Measurements from ENCODE around the gene CD72.

DNA sequence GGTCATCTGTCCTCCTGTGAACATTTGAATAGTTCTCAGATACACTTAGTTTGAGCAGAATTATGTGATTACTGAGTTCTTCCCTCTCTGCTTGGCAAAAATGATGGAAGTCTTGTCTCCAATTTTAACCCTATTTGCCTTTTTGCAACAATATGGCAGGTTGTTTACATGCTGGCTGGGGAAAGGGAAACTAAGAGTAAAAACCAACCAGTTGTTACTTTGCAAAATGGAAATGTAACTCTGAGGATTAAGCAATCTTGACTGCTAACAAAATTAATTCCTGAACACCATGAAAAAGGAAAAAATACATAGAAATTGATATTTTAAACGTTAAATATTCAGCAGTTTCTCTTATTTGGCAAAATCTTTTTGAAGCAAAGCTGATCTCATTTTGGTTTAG is 21.4 kb upstream of the CD72 start:
- TF ChIP-seq, protein P1, sequence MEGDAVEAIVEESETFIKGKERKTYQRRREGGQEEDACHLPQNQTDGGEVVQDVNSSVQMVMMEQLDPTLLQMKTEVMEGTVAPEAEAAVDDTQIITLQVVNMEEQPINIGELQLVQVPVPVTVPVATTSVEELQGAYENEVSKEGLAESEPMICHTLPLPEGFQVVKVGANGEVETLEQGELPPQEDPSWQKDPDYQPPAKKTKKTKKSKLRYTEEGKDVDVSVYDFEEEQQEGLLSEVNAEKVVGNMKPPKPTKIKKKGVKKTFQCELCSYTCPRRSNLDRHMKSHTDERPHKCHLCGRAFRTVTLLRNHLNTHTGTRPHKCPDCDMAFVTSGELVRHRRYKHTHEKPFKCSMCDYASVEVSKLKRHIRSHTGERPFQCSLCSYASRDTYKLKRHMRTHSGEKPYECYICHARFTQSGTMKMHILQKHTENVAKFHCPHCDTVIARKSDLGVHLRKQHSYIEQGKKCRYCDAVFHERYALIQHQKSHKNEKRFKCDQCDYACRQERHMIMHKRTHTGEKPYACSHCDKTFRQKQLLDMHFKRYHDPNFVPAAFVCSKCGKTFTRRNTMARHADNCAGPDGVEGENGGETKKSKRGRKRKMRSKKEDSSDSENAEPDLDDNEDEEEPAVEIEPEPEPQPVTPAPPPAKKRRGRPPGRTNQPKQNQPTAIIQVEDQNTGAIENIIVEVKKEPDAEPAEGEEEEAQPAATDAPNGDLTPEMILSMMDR (tag by site-specific recombination; IDR thresholded peaks at IDR 0.05), result no peak
- TF ChIP-seq KLF16 (tag by site-specific recombination; IDR thresholded peaks at IDR 0.05) (no peak), BCL11A (tag by site-specific recombination; IDR thresholded peaks at IDR 0.05; ENCODE audit: low read depth) (no peak), IKZF3 (tag by site-specific recombination; IDR thresholded peaks at IDR 0.05) (no peak), ZNF76 (tag by site-specific recombination; IDR thresholded peaks at IDR 0.05; ENCODE audit: borderline replicate concordance, low read depth) (no peak), ZNF521 (tag by site-specific recombination; IDR thresholded peaks at IDR 0.05) (no peak)
- TF ChIP-seq, protein P2, sequence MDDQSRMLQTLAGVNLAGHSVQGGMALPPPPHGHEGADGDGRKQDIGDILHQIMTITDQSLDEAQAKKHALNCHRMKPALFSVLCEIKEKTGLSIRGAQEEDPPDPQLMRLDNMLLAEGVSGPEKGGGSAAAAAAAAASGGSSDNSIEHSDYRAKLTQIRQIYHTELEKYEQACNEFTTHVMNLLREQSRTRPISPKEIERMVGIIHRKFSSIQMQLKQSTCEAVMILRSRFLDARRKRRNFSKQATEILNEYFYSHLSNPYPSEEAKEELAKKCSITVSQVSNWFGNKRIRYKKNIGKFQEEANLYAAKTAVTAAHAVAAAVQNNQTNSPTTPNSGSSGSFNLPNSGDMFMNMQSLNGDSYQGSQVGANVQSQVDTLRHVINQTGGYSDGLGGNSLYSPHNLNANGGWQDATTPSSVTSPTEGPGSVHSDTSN (CRISPR knock-in tag; IDR thresholded peaks at IDR 0.05), result no peak
- TF ChIP-seq, protein P3, sequence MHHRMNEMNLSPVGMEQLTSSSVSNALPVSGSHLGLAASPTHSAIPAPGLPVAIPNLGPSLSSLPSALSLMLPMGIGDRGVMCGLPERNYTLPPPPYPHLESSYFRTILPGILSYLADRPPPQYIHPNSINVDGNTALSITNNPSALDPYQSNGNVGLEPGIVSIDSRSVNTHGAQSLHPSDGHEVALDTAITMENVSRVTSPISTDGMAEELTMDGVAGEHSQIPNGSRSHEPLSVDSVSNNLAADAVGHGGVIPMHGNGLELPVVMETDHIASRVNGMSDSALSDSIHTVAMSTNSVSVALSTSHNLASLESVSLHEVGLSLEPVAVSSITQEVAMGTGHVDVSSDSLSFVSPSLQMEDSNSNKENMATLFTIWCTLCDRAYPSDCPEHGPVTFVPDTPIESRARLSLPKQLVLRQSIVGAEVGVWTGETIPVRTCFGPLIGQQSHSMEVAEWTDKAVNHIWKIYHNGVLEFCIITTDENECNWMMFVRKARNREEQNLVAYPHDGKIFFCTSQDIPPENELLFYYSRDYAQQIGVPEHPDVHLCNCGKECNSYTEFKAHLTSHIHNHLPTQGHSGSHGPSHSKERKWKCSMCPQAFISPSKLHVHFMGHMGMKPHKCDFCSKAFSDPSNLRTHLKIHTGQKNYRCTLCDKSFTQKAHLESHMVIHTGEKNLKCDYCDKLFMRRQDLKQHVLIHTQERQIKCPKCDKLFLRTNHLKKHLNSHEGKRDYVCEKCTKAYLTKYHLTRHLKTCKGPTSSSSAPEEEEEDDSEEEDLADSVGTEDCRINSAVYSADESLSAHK (tag by site-specific recombination; IDR thresholded peaks at IDR 0.05), result no peak
- TF ChIP-seq, protein P4, sequence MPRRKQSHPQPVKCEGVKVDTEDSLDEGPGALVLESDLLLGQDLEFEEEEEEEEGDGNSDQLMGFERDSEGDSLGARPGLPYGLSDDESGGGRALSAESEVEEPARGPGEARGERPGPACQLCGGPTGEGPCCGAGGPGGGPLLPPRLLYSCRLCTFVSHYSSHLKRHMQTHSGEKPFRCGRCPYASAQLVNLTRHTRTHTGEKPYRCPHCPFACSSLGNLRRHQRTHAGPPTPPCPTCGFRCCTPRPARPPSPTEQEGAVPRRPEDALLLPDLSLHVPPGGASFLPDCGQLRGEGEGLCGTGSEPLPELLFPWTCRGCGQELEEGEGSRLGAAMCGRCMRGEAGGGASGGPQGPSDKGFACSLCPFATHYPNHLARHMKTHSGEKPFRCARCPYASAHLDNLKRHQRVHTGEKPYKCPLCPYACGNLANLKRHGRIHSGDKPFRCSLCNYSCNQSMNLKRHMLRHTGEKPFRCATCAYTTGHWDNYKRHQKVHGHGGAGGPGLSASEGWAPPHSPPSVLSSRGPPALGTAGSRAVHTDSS (tag by site-specific recombination; IDR thresholded peaks at IDR 0.05), result no peak

Measured in HEK293 (cell line).